ENCODE measurements around the gene TBC1D14.
A peak's percentile ranks its signal among the peaks of the same experiment; 100 is the strongest.

The TBC1D14 gene

DNA sequence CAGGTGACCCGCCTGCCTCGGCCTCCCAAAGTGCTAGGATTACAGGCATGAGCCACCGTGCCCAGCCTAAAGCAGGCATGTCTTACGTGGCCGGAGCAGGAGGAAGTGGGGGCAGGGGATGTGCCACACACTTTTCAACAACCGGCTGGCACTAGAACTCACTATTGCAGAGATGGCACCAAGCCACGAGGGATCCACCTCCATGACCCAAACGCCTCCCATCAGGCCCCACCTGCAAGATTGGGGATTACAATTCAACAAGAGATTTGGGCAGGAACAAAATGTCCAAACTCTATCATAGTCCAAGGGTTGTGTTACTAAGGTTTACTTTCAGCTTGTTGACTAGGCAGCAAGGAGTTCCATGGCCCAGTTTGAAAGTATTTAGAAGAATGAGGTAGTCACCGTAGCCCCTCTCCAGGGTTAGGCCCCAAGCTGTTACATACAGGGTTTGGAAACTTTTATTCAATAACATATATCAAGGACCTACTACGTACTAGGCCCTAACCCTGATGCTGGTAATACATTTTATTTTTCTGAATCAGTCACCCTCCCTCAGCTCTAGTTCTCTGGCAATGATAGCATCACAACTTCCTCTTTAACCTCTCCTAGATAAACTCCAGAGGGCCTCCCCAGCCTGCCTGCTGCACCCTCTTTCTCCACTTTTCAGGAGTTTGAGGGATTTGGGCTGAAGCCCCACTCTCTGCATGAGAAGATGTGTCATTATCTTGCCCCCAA is 18.0 kb upstream of the TBC1D14 start:
- H3K36me3 ChIP-seq (ENCODE audit: insufficient read depth, insufficient read length, low read length) = no peaks in the 10 kb centered on the region
- peaks cover 4% of the 10 kb centered on the region for H3K4me1 ChIP-seq (ENCODE audit: insufficient read depth, insufficient read length)

GRCh38 chr4:6892190-6892908 is 17.3 kb upstream of the TBC1D14 start:
- no peak for TF ChIP-seq SUZ12 (IDR thresholded peaks at IDR 0.05; ENCODE audit: extremely low read depth, insufficient read depth, insufficient read length)
- no peak for TF ChIP-seq YY1 (IDR thresholded peaks at IDR 0.05; ENCODE audit: insufficient read depth, insufficient read length)
- TF ChIP-seq ZNF274 (IDR thresholded peaks at IDR 0.05; ENCODE audit: low read depth, low read length) = no peak
- Histone ChIP-seq H3K4me1 (ENCODE audit: insufficient read depth, insufficient read length) (peaks cover 4% of the 10 kb centered on the region), H3K9ac (ENCODE audit: insufficient read length, low read depth) (peak overlapping the region; percentile 11), H3K27me3 (ENCODE audit: insufficient read depth, insufficient read length) (no peaks in the 10 kb centered on the region), H3K4me3 (ENCODE audit: insufficient read length, low read depth) (no peak overlapping the region), H3K9me3 (ENCODE audit: insufficient read depth, low read length) (peaks cover 14% of the 10 kb centered on the region), H3K36me3 (ENCODE audit: insufficient read depth, insufficient read length, low read length) (no peaks in the 10 kb centered on the region)
- DNase-seq (ENCODE audit: low read depth, low spot score) = no peak

More for the DNA sequence above, 18.0 kb upstream of the TBC1D14 start:
- no peak for DNase-seq (ENCODE audit: low read depth, low spot score)
- no peaks in the 10 kb centered on the region for H3K27me3 ChIP-seq (ENCODE audit: insufficient read depth, insufficient read length)
- H3K4me3 ChIP-seq (ENCODE audit: insufficient read length, low read depth) = no peak overlapping the region
- H3K9ac ChIP-seq (ENCODE audit: insufficient read length, low read depth) = peak overlapping the region; percentile 11
- TF ChIP-seq YY1 (IDR thresholded peaks at IDR 0.05; ENCODE audit: insufficient read depth, insufficient read length) (no peak), ZNF274 (IDR thresholded peaks at IDR 0.05; ENCODE audit: low read depth, low read length) (no peak), SUZ12 (IDR thresholded peaks at IDR 0.05; ENCODE audit: extremely low read depth, insufficient read depth, insufficient read length) (no peak)
- H3K9me3 ChIP-seq (ENCODE audit: insufficient read depth, low read length) = peaks cover 14% of the 10 kb centered on the region

DNA sequence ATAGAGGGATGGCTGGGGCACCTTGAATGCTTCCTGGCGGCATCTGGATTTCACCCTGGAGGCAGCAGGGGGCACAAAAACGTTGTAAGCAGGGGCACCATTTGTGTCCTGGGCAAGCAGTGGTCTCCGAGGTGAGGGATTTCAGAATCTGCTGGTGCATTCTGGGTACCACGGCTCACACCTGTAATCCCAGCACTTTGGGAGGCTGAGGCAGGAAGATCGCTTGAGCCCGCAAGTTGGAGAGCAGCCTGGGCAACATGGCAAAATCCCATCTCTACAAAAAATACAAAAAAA is 16.8 kb upstream of the TBC1D14 start:
- no peak overlapping the region for H3K9ac ChIP-seq (ENCODE audit: insufficient read length, low read depth)
- TF ChIP-seq ZNF274 (IDR thresholded peaks at IDR 0.05; ENCODE audit: low read depth, low read length) (no peak), SUZ12 (IDR thresholded peaks at IDR 0.05; ENCODE audit: extremely low read depth, insufficient read depth, insufficient read length) (no peak), YY1 (IDR thresholded peaks at IDR 0.05; ENCODE audit: insufficient read depth, insufficient read length) (no peak)
- DNase-seq (ENCODE audit: low read depth, low spot score) = no peak
- peaks cover 14% of the 10 kb centered on the region for H3K9me3 ChIP-seq (ENCODE audit: insufficient read depth, low read length)
- H3K4me1 ChIP-seq (ENCODE audit: insufficient read depth, insufficient read length) = peaks cover 4% of the 10 kb centered on the region
- no peak overlapping the region for H3K4me3 ChIP-seq (ENCODE audit: insufficient read length, low read depth)
- no peaks in the 10 kb centered on the region for H3K36me3 ChIP-seq (ENCODE audit: insufficient read depth, insufficient read length, low read length)
- no peaks in the 10 kb centered on the region for H3K27me3 ChIP-seq (ENCODE audit: insufficient read depth, insufficient read length)

DNA sequence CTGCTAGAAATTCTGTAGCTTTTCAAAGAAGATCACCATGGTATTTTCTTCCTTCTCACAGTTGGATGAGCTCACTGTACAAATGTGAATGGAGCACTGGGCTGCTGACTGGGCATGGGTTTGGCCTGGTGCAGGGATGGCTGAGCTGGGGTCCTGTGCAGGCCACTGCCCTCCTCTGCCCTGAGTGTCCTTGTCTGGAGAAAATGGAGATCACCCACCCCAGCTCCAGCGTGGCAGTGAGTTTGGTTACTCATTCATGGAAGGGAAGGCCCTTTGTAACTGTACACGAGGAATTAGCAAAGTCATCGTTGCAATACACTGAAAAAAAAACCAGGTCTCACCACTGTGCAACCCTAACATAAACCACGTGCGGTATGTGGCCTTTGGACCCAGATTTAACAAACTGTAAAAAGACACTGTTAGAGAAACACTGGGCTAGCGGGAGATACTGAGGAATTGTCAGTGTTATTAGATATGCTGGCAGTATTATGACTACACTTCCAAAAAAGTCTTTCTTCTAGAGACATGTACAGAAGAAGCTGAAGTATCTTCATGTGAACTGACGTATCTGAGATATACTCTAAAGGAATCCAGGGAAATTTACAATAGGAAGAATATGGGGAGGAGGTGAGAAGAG is 16.1 kb upstream of the TBC1D14 start:
- H3K4me1 ChIP-seq (ENCODE audit: insufficient read depth, insufficient read length) = peaks cover 4% of the 10 kb centered on the region

DNA sequence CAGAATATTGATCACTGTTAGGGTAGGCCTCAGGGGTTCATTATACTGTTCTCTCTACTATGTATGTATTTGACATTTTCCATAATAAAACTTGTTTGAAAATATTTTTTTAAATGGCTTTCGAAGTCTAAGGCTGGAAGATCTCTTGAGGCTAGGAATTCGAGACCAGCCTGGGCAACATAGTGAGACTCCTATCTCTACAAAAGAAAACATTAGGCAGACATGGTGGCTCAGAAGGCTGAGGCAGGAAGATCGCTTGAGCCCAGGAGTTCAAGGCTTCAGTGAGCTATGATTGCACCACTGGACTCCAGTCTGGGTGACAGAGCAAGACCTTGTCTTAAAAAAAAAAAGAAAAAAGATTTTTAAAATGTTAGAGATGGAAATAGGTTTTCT is 15.5 kb upstream of the TBC1D14 start:
- TF ChIP-seq ZNF274 (IDR thresholded peaks at IDR 0.05; ENCODE audit: low read depth, low read length) (no peak), SUZ12 (IDR thresholded peaks at IDR 0.05; ENCODE audit: extremely low read depth, insufficient read depth, insufficient read length) (no peak), YY1 (IDR thresholded peaks at IDR 0.05; ENCODE audit: insufficient read depth, insufficient read length) (no peak)
- DNase-seq (ENCODE audit: low read depth, low spot score) = no peak
- Histone ChIP-seq H3K9ac (ENCODE audit: insufficient read length, low read depth) (no peak overlapping the region), H3K4me3 (ENCODE audit: insufficient read length, low read depth) (no peak overlapping the region), H3K27me3 (ENCODE audit: insufficient read depth, insufficient read length) (no peaks in the 10 kb centered on the region), H3K9me3 (ENCODE audit: insufficient read depth, low read length) (peaks cover 14% of the 10 kb centered on the region), H3K36me3 (ENCODE audit: insufficient read depth, insufficient read length, low read length) (no peaks in the 10 kb centered on the region), H3K4me1 (ENCODE audit: insufficient read depth, insufficient read length) (peaks cover 4% of the 10 kb centered on the region)

More for the DNA sequence above, 16.1 kb upstream of the TBC1D14 start:
- Histone ChIP-seq H3K27me3 (ENCODE audit: insufficient read depth, insufficient read length) (no peaks in the 10 kb centered on the region), H3K9me3 (ENCODE audit: insufficient read depth, low read length) (peaks cover 14% of the 10 kb centered on the region), H3K36me3 (ENCODE audit: insufficient read depth, insufficient read length, low read length) (no peaks in the 10 kb centered on the region), H3K4me3 (ENCODE audit: insufficient read length, low read depth) (no peak overlapping the region), H3K9ac (ENCODE audit: insufficient read length, low read depth) (no peak overlapping the region)
- TF ChIP-seq SUZ12 (IDR thresholded peaks at IDR 0.05; ENCODE audit: extremely low read depth, insufficient read depth, insufficient read length) (no peak), YY1 (IDR thresholded peaks at IDR 0.05; ENCODE audit: insufficient read depth, insufficient read length) (no peak), ZNF274 (IDR thresholded peaks at IDR 0.05; ENCODE audit: low read depth, low read length) (no peak)
- DNase-seq (ENCODE audit: low read depth, low spot score) = no peak

DNA sequence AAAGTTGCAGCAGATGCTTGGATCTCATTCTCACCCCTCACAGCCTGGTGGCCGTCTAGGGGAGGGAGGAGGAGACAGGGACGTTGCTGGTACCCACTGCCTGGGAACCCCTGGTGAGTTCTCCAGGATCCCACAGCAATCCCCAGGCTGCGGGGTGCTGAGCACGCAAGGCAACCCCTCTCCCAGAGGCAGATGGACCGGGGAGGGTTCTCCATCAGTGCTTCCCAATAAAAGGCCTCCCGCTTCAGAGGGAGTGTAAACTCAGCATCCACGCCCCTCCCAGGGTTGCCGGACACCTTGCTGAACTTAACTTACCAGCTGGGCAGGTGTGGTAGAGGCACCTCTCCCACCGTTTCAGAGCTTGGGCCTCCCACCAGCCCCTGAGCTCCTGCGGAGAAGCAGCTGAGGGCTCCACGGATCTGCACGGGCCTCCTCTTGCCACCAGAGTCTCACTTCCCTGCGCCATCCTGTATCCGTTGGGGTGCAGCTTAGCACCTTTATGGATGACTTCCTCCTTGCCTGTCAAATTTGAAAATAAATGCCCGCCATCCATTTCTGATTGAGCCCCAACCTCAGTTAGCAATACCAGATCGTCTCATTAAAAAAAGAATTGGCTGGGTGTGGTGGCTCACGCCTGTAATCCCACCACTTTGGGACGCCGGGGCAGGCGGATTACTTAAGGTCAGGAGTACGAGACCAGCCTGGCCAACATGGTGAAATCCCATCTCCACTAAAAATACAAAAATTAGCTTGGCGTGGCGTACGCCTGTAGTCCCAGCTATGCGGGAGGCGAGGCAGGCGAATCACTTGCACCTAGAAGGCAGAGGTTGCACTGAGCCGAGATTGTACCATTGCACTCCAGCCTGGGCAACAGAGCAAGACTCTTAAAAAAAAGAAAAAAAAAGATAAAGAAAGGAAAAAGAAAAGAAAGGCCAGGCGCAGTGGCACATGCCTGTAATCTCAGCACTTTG is 14.8 kb upstream of the TBC1D14 start:
- peaks cover 12% of the 10 kb centered on the region for H3K9me3 ChIP-seq (ENCODE audit: insufficient read depth, low read length)
- H3K4me3 ChIP-seq (ENCODE audit: insufficient read length, low read depth) = no peak overlapping the region
- DNase-seq (ENCODE audit: low read depth, low spot score) = no peak
- no peak overlapping the region for H3K9ac ChIP-seq (ENCODE audit: insufficient read length, low read depth)
- H3K36me3 ChIP-seq (ENCODE audit: insufficient read depth, insufficient read length, low read length) = no peaks in the 10 kb centered on the region
- peaks cover 4% of the 10 kb centered on the region for H3K4me1 ChIP-seq (ENCODE audit: insufficient read depth, insufficient read length)
- no peaks in the 10 kb centered on the region for H3K27me3 ChIP-seq (ENCODE audit: insufficient read depth, insufficient read length)
- TF ChIP-seq SUZ12 (IDR thresholded peaks at IDR 0.05; ENCODE audit: extremely low read depth, insufficient read depth, insufficient read length) (no peak), YY1 (IDR thresholded peaks at IDR 0.05; ENCODE audit: insufficient read depth, insufficient read length) (no peak), ZNF274 (IDR thresholded peaks at IDR 0.05; ENCODE audit: low read depth, low read length) (no peak)
